Activated T-helper 9 cell treated with anti-CD3 and anti-CD28 coated beads, Interleukin-2, amount 50 U/mL, for 16 hours (primary cell): ENCODE results near the gene ODC1.
"Not testable (repeated sequence)": the region's sequence is repeated elsewhere in the genome, so short reads cannot be mapped to it uniquely, and the experiment has no call there.

ENCODE experiments used
- DNase-seq: peaks from one replicate; pipeline ENCODE4 v3.0.0-alpha.2; 2020; ENCODE audit warnings: low read depth

The ODC1 gene

GRCh38 chr2:10447895-10448575 lies at the start of gene ODC1:
TSS of gene ODC1 (minus strand) at chr2:10448327. CDS start at chr2:10445032, 3,295 bp downstream.
- DNase-seq = peak; percentile 99

- peak; percentile 56 for DNase-seq
Observed at GRCh38 chr2:10497797-10498251, 49.7 kb upstream of the ODC1 start.

- DNase-seq = no peak
Observed at GRCh38 chr2:10495988-10496313, 47.8 kb upstream of the ODC1 start.

GRCh38 chr2:10495311-10495987 lies 47.3 kb upstream of the ODC1 start:
- DNase-seq = no peak

GRCh38 chr2:10494351-10495066 lies 46.4 kb upstream of the ODC1 start:
- no peak for DNase-seq

GRCh38 chr2:10493634-10494281 lies 45.6 kb upstream of the ODC1 start:
- peak; percentile 73 for DNase-seq

- DNase-seq = no peak
Observed at GRCh38 chr2:10493075-10493633, 45.0 kb upstream of the ODC1 start.

GRCh38 chr2:10490806-10491291 lies 42.7 kb upstream of the ODC1 start:
- no peak for DNase-seq

GRCh38 chr2:10489842-10490555 lies 41.9 kb upstream of the ODC1 start:
- DNase-seq = no peak

- DNase-seq = not testable (repeated sequence)
Observed at GRCh38 chr2:10488142-10488541, 40.0 kb upstream of the ODC1 start.

GRCh38 chr2:10487741-10488104 lies 39.6 kb upstream of the ODC1 start:
- DNase-seq = not testable (repeated sequence)

- no peak for DNase-seq
Observed at GRCh38 chr2:10487081-10487740, 39.1 kb upstream of the ODC1 start.

GRCh38 chr2:10486601-10487079 lies 38.5 kb upstream of the ODC1 start:
- DNase-seq = no peak

GRCh38 chr2:10486091-10486490 lies 38.0 kb upstream of the ODC1 start:
- DNase-seq = no peak

GRCh38 chr2:10482913-10483312 lies 34.8 kb upstream of the ODC1 start:
- DNase-seq = no peak

- no peak for DNase-seq
Observed at GRCh38 chr2:10482460-10482859, 34.3 kb upstream of the ODC1 start.

GRCh38 chr2:10481666-10482157 lies 33.6 kb upstream of the ODC1 start:
- no peak for DNase-seq

- DNase-seq = no peak
Observed at GRCh38 chr2:10481055-10481665, 33.0 kb upstream of the ODC1 start.

- no peak for DNase-seq
Observed at GRCh38 chr2:10480359-10480949, 32.3 kb upstream of the ODC1 start.

GRCh38 chr2:10478916-10479315 lies 30.8 kb upstream of the ODC1 start:
- DNase-seq = no peak
